ENCODE results near the gene ADAMTSL1. TPM values are rescaled to one million over a fixed set of nuclear protein-coding genes. Genes with fewer than 3 reads are reported as not detected.

Gene ADAMTSL1
- total RNA-seq, 1 experiment from 2014 or later, result 1.2 TPM

GRCh38 chr9:18665947-18666346 lies 192.0 kb downstream of the ADAMTSL1 start:
- H4K5ac ChIP-seq (ENCODE audit: insufficient read length, low read depth, low read length), result no peak overlapping the region
- no peaks in the 10 kb centered on the region for H3K36me3 Mint-ChIP-seq (ENCODE audit: insufficient read depth in 1 of 3, low read depth in 3 of 3)
- H2AFZ ChIP-seq (ENCODE audit: low read length), result no peak overlapping the region
- H3K9me3 Mint-ChIP-seq, result no peaks in the 10 kb centered on the region
- H4K20me1 ChIP-seq (ENCODE audit: control insufficient read depth, insufficient read depth, insufficient read length), result no peaks in the 10 kb centered on the region
- H3K56ac ChIP-seq (ENCODE audit: insufficient read length, low read depth, low read length), result no peak overlapping the region
- H3K4ac ChIP-seq (ENCODE audit: low read depth, low read length), result no peak overlapping the region
- no peak overlapping the region for H3T11ph ChIP-seq (ENCODE audit: low read length)
- H3K9ac ChIP-seq (ENCODE audit: extremely low read depth, insufficient read length, low read length), result no peak overlapping the region
- no peak overlapping the region for H3K27ac ChIP-seq (ENCODE audit: insufficient read length, low read depth, low read length)
- no peaks in the 10 kb centered on the region for H3K27me3 Mint-ChIP-seq (ENCODE audit: low read depth)
- H3K4me1 Mint-ChIP-seq, result peaks cover 12 to 21% of the 10 kb centered on the region in 2 experiments
- no peak overlapping the region for H2BK120ac ChIP-seq (ENCODE audit: low read depth, low read length, poor library complexity, severe bottlenecking)
- H3K23me2 ChIP-seq (ENCODE audit: insufficient read length, low read depth, low read length, poor library complexity, severe bottlenecking), result no peaks in the 10 kb centered on the region
- H3K9me3 ChIP-seq (ENCODE audit: control insufficient read depth, low read depth, low read length), result no peaks in the 10 kb centered on the region
- no peak overlapping the region for H4K8ac ChIP-seq (replicated peaks; ENCODE audit: insufficient read length, low read depth, low read length)
- no peak overlapping the region for H2BK15ac ChIP-seq (ENCODE audit: low read depth, low read length)
- H3K27me3 ChIP-seq (ENCODE audit: insufficient read depth, low read length), result no peaks in the 10 kb centered on the region
- no peak overlapping the region for H3K27ac Mint-ChIP-seq
- H3K4me1 ChIP-seq (ENCODE audit: insufficient read depth, low read length), result peaks cover 2% of the 10 kb centered on the region; the same call in 1 of the 2 replicates
- no peak overlapping the region for H3K4me3 Mint-ChIP-seq
- DNase-seq, result no peak
- no peak overlapping the region for H3K23ac ChIP-seq (ENCODE audit: insufficient read length, low read depth, low read length)
- H3K79me1 ChIP-seq (ENCODE audit: insufficient read depth, low read depth, low read length, poor library complexity, severe bottlenecking), result no peaks in the 10 kb centered on the region
- no peak overlapping the region for H3K18ac ChIP-seq (ENCODE audit: insufficient read length, low read depth, low read length)
- H2BK20ac ChIP-seq (ENCODE audit: low read depth, low read length, poor library complexity, severe bottlenecking), result no peak overlapping the region
- no peak overlapping the region for H2BK12ac ChIP-seq (ENCODE audit: insufficient read length, low read depth, low read length)
- no peak overlapping the region for H4K91ac ChIP-seq (ENCODE audit: insufficient read length, low read depth, low read length)
- no peak overlapping the region for H2AK5ac ChIP-seq (ENCODE audit: insufficient read length, low read length)
- WGBS (ENCODE audit: extremely low coverage, insufficient read length, low lambda C conversion rate), result no CpG with 5 or more reads among the region's 1 CpG
- no peak overlapping the region for H2BK5ac ChIP-seq (ENCODE audit: insufficient read length, low read length)
- H3K4me2 ChIP-seq (ENCODE audit: insufficient read depth, insufficient read length, low read length), result no peak overlapping the region
- no peak overlapping the region for H3K14ac ChIP-seq (ENCODE audit: insufficient read depth, low read length)
- no peaks in the 10 kb centered on the region for H3K79me2 ChIP-seq (ENCODE audit: insufficient read depth, low read length)
- no peak for TF ChIP-seq CTCF (conservative IDR thresholded peaks at IDR 0.05)

Measured in H9 (cell line).